Measurements from ENCODE around the gene EGLN1.

Gene EGLN1

GRCh38 chr1:231407547-231408396 is 14.3 kb downstream of the EGLN1 start:
- Histone ChIP-seq H3K9me3 (ENCODE audit: control insufficient read depth, insufficient read depth, low read depth, low read length) (no peaks in the 10 kb centered on the region), H3K36me3 (ENCODE audit: control insufficient read depth in 2 of 2, insufficient read depth in 1 of 2, low read length in 2 of 2) (no peaks in the 10 kb centered on the region; a peak in 2 of 3 replicates), H3K4me3 (ENCODE audit: low read depth, low read length) (no peak overlapping the region), H3K27ac (ENCODE audit: extremely low read depth, low read depth, low read length) (no peak overlapping the region), H3K4me1 (ENCODE audit: control insufficient read depth, insufficient read depth, low read length) (peaks cover 27% of the 10 kb centered on the region)
- CTCF ChIA-PET, result interaction anchor here (0.6 to 1.4 kb wide), 4 partner anchors 15 to 184 kb away, joined by 3 to 9 read pairs (median 3); no protein-coding TSS in a partner anchor
- POLR2A ChIA-PET, result no interaction called here
- TF ChIP-seq SP3 (tag by site-specific recombination; IDR thresholded peaks at IDR 0.05) (peak; percentile 23; the same call in 1 of the 2 replicates), ZNF138 (tag by site-specific recombination; IDR thresholded peaks at IDR 0.05; ENCODE audit: borderline replicate concordance) (no peak), ZBTB17 (tag by site-specific recombination; IDR thresholded peaks at IDR 0.05) (peak; percentile 65), EGR2 (tag by site-specific recombination; IDR thresholded peaks at IDR 0.05; ENCODE audit: low read depth) (peak; percentile 81), ZNF404 (tag by site-specific recombination; IDR thresholded peaks at IDR 0.05) (no peak), ZNF19 (tag by site-specific recombination; IDR thresholded peaks at IDR 0.05; ENCODE audit: low read depth) (no peak), ZBTB10 (tag by site-specific recombination; IDR thresholded peaks at IDR 0.05) (no peak), ZNF629 (tag by site-specific recombination; IDR thresholded peaks at IDR 0.05) (0 out of 2 replicates have a peak, but pooled peaks have one; percentile 19), ZSCAN18 (tag by site-specific recombination; IDR thresholded peaks at IDR 0.05) (no peak), ZNF571 (tag by site-specific recombination; IDR thresholded peaks at IDR 0.05) (no peak), WT1 (tag by site-specific recombination; IDR thresholded peaks at IDR 0.05) (peak; percentile 82), ZNF560 (tag by site-specific recombination; IDR thresholded peaks at IDR 0.05; ENCODE audit: borderline replicate concordance) (no peak), MZF1 (tag by site-specific recombination; IDR thresholded peaks at IDR 0.05; ENCODE audit: borderline replicate concordance) (0 out of 2 replicates have a peak, but pooled peaks have one; percentile 69), OSR2 (tag by site-specific recombination; IDR thresholded peaks at IDR 0.05) (peak; percentile 74), ZNF112 (tag by site-specific recombination; IDR thresholded peaks at IDR 0.05) (no peak), ZFHX2 (tag by site-specific recombination; conservative IDR thresholded peaks at IDR 0.05) (peak; percentile 87), PRDM2 (tag by site-specific recombination; IDR thresholded peaks at IDR 0.05; ENCODE audit: borderline replicate concordance) (no peak), SCRT2 (tag by site-specific recombination; IDR thresholded peaks at IDR 0.05) (no peak), ZNF521 (tag by site-specific recombination; IDR thresholded peaks at IDR 0.05) (no peak), ZIC2 (tag by site-specific recombination; IDR thresholded peaks at IDR 0.05) (no peak), MYNN (tag by site-specific recombination; IDR thresholded peaks at IDR 0.05; ENCODE audit: borderline replicate concordance) (peak; percentile 98), PRDM1 (tag by site-specific recombination; IDR thresholded peaks at IDR 0.05) (peak; percentile 84), ZNF48 (tag by site-specific recombination; IDR thresholded peaks at IDR 0.05) (no peak), KLF7 (tag by site-specific recombination; IDR thresholded peaks at IDR 0.05; ENCODE audit: borderline replicate concordance) (no peak), ZNF660 (tag by site-specific recombination; IDR thresholded peaks at IDR 0.05) (peak; percentile 47), ZNF692 (tag by site-specific recombination; IDR thresholded peaks at IDR 0.05) (0 out of 2 replicates have a peak, but pooled peaks have one; percentile 24)
